Measurements from ENCODE around the gene LNX1. TPM values are rescaled to one million over a fixed set of nuclear protein-coding genes. Genes with fewer than 3 reads are reported as not detected.
A peak's percentile ranks its signal among the peaks of the same experiment; 100 is the strongest.

LNX1 gene
- total RNA-seq, 1 donor from 2014 or later, result 4.4 TPM

GRCh38 chr4:53548662-53549061, 42.6 kb downstream of the LNX1 start:
- DNase-seq (ENCODE audit: low read depth) (no peak), FAIRE-seq (no peak)
- Histone ChIP-seq H3K9ac (ENCODE audit: low read length) (no peak overlapping the region), H3K4me1 (ENCODE audit: insufficient read depth, low read length) (no peaks in the 10 kb centered on the region), H3K4me2 (ENCODE audit: low read length) (no peak overlapping the region), H3K27ac (ENCODE audit: low read depth, low read length) (no peak overlapping the region), H3K79me2 (ENCODE audit: insufficient read depth, low read length) (no peaks in the 10 kb centered on the region), H3K4me3 (ENCODE audit: insufficient read depth, low read depth, low read length) (no peak overlapping the region), H4K20me1 (ENCODE audit: insufficient read depth, low read length) (no peaks in the 10 kb centered on the region), H3K27me3 (ENCODE audit: insufficient read depth, low read length) (no peaks in the 10 kb centered on the region), H3K9me3 (ENCODE audit: insufficient read depth, low read depth, low read length) (no peaks in the 10 kb centered on the region), H2AFZ (ENCODE audit: low read depth, low read length) (no peak overlapping the region), H3K36me3 (ENCODE audit: insufficient read depth, low read length) (no peaks in the 10 kb centered on the region)
- no peak for TF ChIP-seq CTCF (IDR thresholded peaks at IDR 0.05; ENCODE audit: insufficient read depth, low read depth, low read length)
- H3K4me1 Mint-ChIP-seq (ENCODE audit: low read depth, unreplicated experiment), result peaks cover 9% of the 10 kb centered on the region
- no peak overlapping the region for H3K27ac Mint-ChIP-seq (ENCODE audit: unreplicated experiment)
- H3K36me3 Mint-ChIP-seq (ENCODE audit: low read depth, unreplicated experiment), result peaks cover 7% of the 10 kb centered on the region
- no peaks in the 10 kb centered on the region for H3K27me3 Mint-ChIP-seq (ENCODE audit: low read depth, unreplicated experiment)
- H3K9me3 Mint-ChIP-seq (ENCODE audit: unreplicated experiment), result peaks cover 2% of the 10 kb centered on the region
- H3K4me3 Mint-ChIP-seq (ENCODE audit: unreplicated experiment), result no peak overlapping the region

GRCh38 chr4:53547983-53548382, 43.3 kb downstream of the LNX1 start:
- peaks cover 2% of the 10 kb centered on the region for H3K9me3 Mint-ChIP-seq (ENCODE audit: unreplicated experiment)

More at GRCh38 chr4:53547983-53548382, 43.3 kb downstream of the LNX1 start:
- no peaks in the 10 kb centered on the region for H3K9me3 ChIP-seq (ENCODE audit: insufficient read depth, low read depth, low read length)
- H3K36me3 ChIP-seq (ENCODE audit: insufficient read depth, low read length), result no peaks in the 10 kb centered on the region
- no peak overlapping the region for H3K4me2 ChIP-seq (ENCODE audit: low read length)
- Mint-ChIP-seq H3K27ac (ENCODE audit: unreplicated experiment) (no peak overlapping the region), H3K27me3 (ENCODE audit: low read depth, unreplicated experiment) (no peaks in the 10 kb centered on the region), H3K4me3 (ENCODE audit: unreplicated experiment) (no peak overlapping the region), H3K4me1 (ENCODE audit: low read depth, unreplicated experiment) (peaks cover 13% of the 10 kb centered on the region), H3K36me3 (ENCODE audit: low read depth, unreplicated experiment) (peaks cover 7% of the 10 kb centered on the region)
- no peak overlapping the region for H3K27ac ChIP-seq (ENCODE audit: low read depth, low read length)
- H2AFZ ChIP-seq (ENCODE audit: low read depth, low read length), result no peak overlapping the region
- H3K27me3 ChIP-seq (ENCODE audit: insufficient read depth, low read length), result no peaks in the 10 kb centered on the region
- peak; percentile 46 for DNase-seq (ENCODE audit: low read depth)
- no peaks in the 10 kb centered on the region for H3K79me2 ChIP-seq (ENCODE audit: insufficient read depth, low read length)
- peak; percentile 37 for FAIRE-seq
- no peaks in the 10 kb centered on the region for H4K20me1 ChIP-seq (ENCODE audit: insufficient read depth, low read length)
- TF ChIP-seq CTCF (IDR thresholded peaks at IDR 0.05; ENCODE audit: insufficient read depth, low read depth, low read length) (no peak), EZH2 (IDR thresholded peaks at IDR 0.05; ENCODE audit: insufficient read depth, low read length) (no peak)
- no peak overlapping the region for H3K4me3 ChIP-seq (ENCODE audit: insufficient read depth, low read depth, low read length)
- no peak overlapping the region for H3K9ac ChIP-seq (ENCODE audit: low read length)
- H3K4me1 ChIP-seq (ENCODE audit: insufficient read depth, low read length), result no peaks in the 10 kb centered on the region
